Natural killer cell (primary cell): ENCODE measurements around the gene KLHL3. TPM values are rescaled to one million over a fixed set of nuclear protein-coding genes. Genes with fewer than 3 reads are reported as not detected.

Source experiments
- ATAC-seq, 3 donors: fragments of 150-1000 bp in 2 of 3; fragments of 200-7000 bp in 1 of 3; cut with Tn5 transposase; 1 replicate in 1 of 3; 2 replicates in 2 of 3; pipeline ENCODE4 v1.10.0; 2021; ENCODE audit warnings: mild to moderate bottlenecking in 2 of 3, moderate library complexity in 2 of 3
- DNase-seq, 2 donors: peaks; one replicate each; pipeline versions ENCODE4 v3.0.0 to v3.0.0-alpha.2; 2013 to 2021; ENCODE audit warnings: mixed read lengths in 1 of 2
- H3K27ac ChIP-seq: one replicate; pipeline ENCODE4 v1.5.1; 2013; ENCODE audit warnings: mild to moderate bottlenecking, low read length
- H3K27me3 ChIP-seq: one replicate; pipeline ENCODE4 v1.6.1; 2013; ENCODE audit warnings: low read length; ENCODE audit not compliant: control insufficient read depth, insufficient read depth
- H3K36me3 ChIP-seq: one replicate; pipeline ENCODE4 v1.6.1; 2013; ENCODE audit warnings: low read length; ENCODE audit not compliant: control insufficient read depth, insufficient read depth
- H3K4me1 ChIP-seq: one replicate; pipeline ENCODE4 v1.6.1; 2013; ENCODE audit warnings: low read length; ENCODE audit not compliant: control insufficient read depth, insufficient read depth
- H3K4me3 ChIP-seq: one replicate; pipeline ENCODE4 v1.5.1; 2013; ENCODE audit warnings: low read length
- H3K9me3 ChIP-seq: one replicate; pipeline ENCODE4 v1.6.1; 2013; ENCODE audit warnings: low read length; ENCODE audit not compliant: control insufficient read depth, insufficient read depth
- H3K27ac Mint-ChIP-seq, 2 donors: one replicate each; pipeline ENCODE4 v1.8.0; 2022; ENCODE audit warnings: mild to moderate bottlenecking in 2 of 2, mixed read lengths in 2 of 2, moderate library complexity in 1 of 2
- H3K27me3 Mint-ChIP-seq, 2 donors: one replicate each; pipeline ENCODE4 v1.8.0; 2022; ENCODE audit warnings: low read depth in 2 of 2, mixed read lengths in 2 of 2
- H3K36me3 Mint-ChIP-seq: one replicate; pipeline ENCODE4 v1.8.0; 2022; ENCODE audit warnings: mixed read lengths
- H3K4me1 Mint-ChIP-seq, 2 donors: one replicate each; pipeline ENCODE4 v1.8.0; 2022; ENCODE audit warnings: mixed read lengths in 2 of 2
- H3K4me3 Mint-ChIP-seq: one replicate; pipeline ENCODE4 v1.8.0; 2022; ENCODE audit warnings: mild to moderate bottlenecking, moderate library complexity, mixed read lengths
- H3K9me3 Mint-ChIP-seq, 2 donors: one replicate each; pipeline ENCODE4 v1.8.0; 2022; ENCODE audit warnings: mixed read lengths in 2 of 2
- CTCF ChIP-seq: fragments of 200-600 bp; IDR thresholded peaks from one replicate; pipeline ENCODE4 v1.8.0; 2022; ENCODE audit warnings: antibody characterized with exemption
- WGBS: methylation state at CpG from one replicate; pipeline ENCODE4 v1.1.7; 2013; ENCODE audit warnings: missing lambda C conversion rate; ENCODE audit not compliant: insufficient coverage; 5-methylcytosine and 5-hydroxymethylcytosine counted together
- intact Hi-C: fragments of 100-400 bp; cut with micrococcal nuclease; formaldehyde crosslinking; loops from one replicate; pipeline ENCODE4 v1.14.2; 2022
- total RNA-seq, 4 donors: library from RNA; stranded (reverse); fragments of 120-200 nt in 1 of 4; gene quantifications; one replicate each; pipeline versions ENCODE4 v1.2.3 to v1.2.4, GENCODE V29; 2013 to 2022

KLHL3 gene
- total RNA-seq, 3 donors from 2014 or later (not counting 1 experiment from before 2014, with no cell fraction given) = 11.2 to 14.0 (median 13.2) TPM

DNA sequence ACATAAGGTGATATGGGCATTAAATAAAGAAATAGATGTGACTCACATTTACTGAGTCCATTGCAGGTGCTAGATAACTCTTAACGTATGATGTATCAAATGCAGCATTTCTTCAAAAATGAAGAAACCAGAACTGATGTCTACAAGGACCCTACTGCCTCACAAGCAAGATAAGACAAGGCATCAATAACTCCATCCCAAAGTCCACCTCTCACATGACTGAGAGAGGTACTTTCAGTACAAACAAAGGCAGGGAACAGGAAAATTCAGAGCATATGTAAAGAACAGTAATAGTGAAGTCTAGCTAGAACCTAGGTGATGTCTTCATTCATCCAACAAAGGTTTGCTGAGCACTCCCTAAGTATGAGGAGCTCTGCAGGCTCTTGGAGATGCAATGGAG, 54.7 kb downstream of the KLHL3 start:
- intact Hi-C loops = no loop called here
- Mint-ChIP-seq H3K4me1 (no peaks in the 10 kb centered on the region), H3K36me3 (no peaks in the 10 kb centered on the region), H3K27me3 (no peaks in the 10 kb centered on the region), H3K4me3 (no peak overlapping the region), H3K9me3 (no peaks in the 10 kb centered on the region), H3K27ac (no peak overlapping the region)
- H3K27me3 ChIP-seq = no peaks in the 10 kb centered on the region
- H3K36me3 ChIP-seq = no peaks in the 10 kb centered on the region
- H3K27ac ChIP-seq = no peak overlapping the region
- no peaks in the 10 kb centered on the region for H3K9me3 ChIP-seq
- no peak overlapping the region for H3K4me3 ChIP-seq
- TF ChIP-seq CTCF = no peak
- DNase-seq (no peak), ATAC-seq (no peak)
- H3K4me1 ChIP-seq = no peaks in the 10 kb centered on the region
- WGBS = 100% methylated on average over 1 of the region's 1 CpG

- H3K27ac ChIP-seq = no peak overlapping the region
- ATAC-seq = no peak
- 92% methylated on average over 1 of the region's 1 CpG for WGBS
- no peak overlapping the region for H3K4me3 Mint-ChIP-seq
- no peak for DNase-seq
- H3K4me3 ChIP-seq = no peak overlapping the region
- no peaks in the 10 kb centered on the region for H3K9me3 ChIP-seq
- TF ChIP-seq CTCF = no peak
- H3K36me3 Mint-ChIP-seq = no peaks in the 10 kb centered on the region
- no peaks in the 10 kb centered on the region for H3K27me3 Mint-ChIP-seq
- no peaks in the 10 kb centered on the region for H3K9me3 Mint-ChIP-seq
- H3K36me3 ChIP-seq = no peaks in the 10 kb centered on the region
- intact Hi-C loops = no loop called here
- no peaks in the 10 kb centered on the region for H3K4me1 Mint-ChIP-seq
- no peaks in the 10 kb centered on the region for H3K27me3 ChIP-seq
- no peak overlapping the region for H3K27ac Mint-ChIP-seq
- H3K4me1 ChIP-seq = no peaks in the 10 kb centered on the region
Observed at GRCh38 chr5:137679910-137680309, 56.0 kb downstream of the KLHL3 start.

GRCh38 chr5:137679195-137679594, 56.7 kb downstream of the KLHL3 start:
- intact Hi-C loops = no loop called here
- 93% methylated on average over 4 of the region's 4 CpGs for WGBS
- DNase-seq = no peak
- H3K4me1 Mint-ChIP-seq = no peaks in the 10 kb centered on the region
- no peak for ATAC-seq
- no peak overlapping the region for H3K4me3 Mint-ChIP-seq
- Histone ChIP-seq H3K36me3 (no peaks in the 10 kb centered on the region), H3K9me3 (no peaks in the 10 kb centered on the region), H3K4me1 (no peaks in the 10 kb centered on the region), H3K27me3 (no peaks in the 10 kb centered on the region), H3K4me3 (no peak overlapping the region), H3K27ac (no peak overlapping the region)
- no peaks in the 10 kb centered on the region for H3K9me3 Mint-ChIP-seq
- no peaks in the 10 kb centered on the region for H3K27me3 Mint-ChIP-seq
- no peaks in the 10 kb centered on the region for H3K36me3 Mint-ChIP-seq
- no peak overlapping the region for H3K27ac Mint-ChIP-seq
- TF ChIP-seq CTCF = no peak

GRCh38 chr5:137672881-137673280, 63.0 kb downstream of the KLHL3 start:
- Histone ChIP-seq H3K4me3 (no peak overlapping the region), H3K27me3 (no peaks in the 10 kb centered on the region), H3K9me3 (no peaks in the 10 kb centered on the region), H3K4me1 (no peaks in the 10 kb centered on the region), H3K36me3 (no peaks in the 10 kb centered on the region), H3K27ac (no peak overlapping the region)
- no peak for ATAC-seq
- no peaks in the 10 kb centered on the region for H3K36me3 Mint-ChIP-seq
- WGBS = 100% methylated on average over 2 of the region's 3 CpGs
- no peaks in the 10 kb centered on the region for H3K9me3 Mint-ChIP-seq
- H3K4me1 Mint-ChIP-seq = no peaks in the 10 kb centered on the region
- H3K27ac Mint-ChIP-seq = no peak overlapping the region
- intact Hi-C loops = no loop called here
- TF ChIP-seq CTCF = no peak
- H3K4me3 Mint-ChIP-seq = no peak overlapping the region
- no peaks in the 10 kb centered on the region for H3K27me3 Mint-ChIP-seq
- no peak for DNase-seq
